Measurements from ENCODE around the gene TTC23. TPM values are rescaled to one million over a fixed set of nuclear protein-coding genes. Genes with fewer than 3 reads are reported as not detected.

TTC23 gene
- total RNA-seq, 1 donor from 2014 or later = 2.7 TPM

Other genes with a start within 250 kb of the TTC23 start
- gene PGPEP1L, start 241.8 kb downstream of the TTC23 start, total RNA-seq = not detected in 2 replicates
- 0.02 and 0.05 TPM in 2 replicates for gene SYNM, start 144.5 kb downstream of the TTC23 start, total RNA-seq
- gene LRRC28, start 1.9 kb upstream of the TTC23 start, total RNA-seq = 20.1 and 21.2 TPM in 2 replicates